RKO (cell line): ENCODE data around the gene DUS3L.
"Not testable (repeated sequence)": the region's sequence is repeated elsewhere in the genome, so short reads cannot be mapped to it uniquely, and the experiment has no call there.

ENCODE experiments used
- DNase-seq: peaks from one replicate; pipeline ENCODE4 v3.0.0-alpha.2; 2016; ENCODE audit warnings: low spot score

The DUS3L gene

DNA sequence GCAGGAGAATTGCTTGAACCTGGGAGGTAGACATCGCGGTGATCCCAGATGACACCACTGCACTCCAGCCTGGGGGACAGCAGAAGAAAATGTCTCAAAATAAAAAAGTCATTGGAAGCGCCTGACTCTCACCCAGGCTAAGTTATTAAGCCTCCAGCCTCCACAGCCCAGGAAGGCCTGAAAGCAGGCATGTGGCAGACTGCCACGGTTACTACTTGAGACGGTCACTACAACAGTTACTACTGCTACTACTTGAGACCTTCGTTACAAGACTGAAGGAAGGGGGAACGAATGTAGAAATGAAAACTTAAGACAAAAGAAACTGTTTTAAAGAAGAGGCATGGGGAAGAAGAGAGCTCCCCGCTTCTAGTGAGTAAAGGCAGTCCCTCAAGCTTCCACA is 16.0 kb downstream of the DUS3L start:
- no peak for DNase-seq

DNA sequence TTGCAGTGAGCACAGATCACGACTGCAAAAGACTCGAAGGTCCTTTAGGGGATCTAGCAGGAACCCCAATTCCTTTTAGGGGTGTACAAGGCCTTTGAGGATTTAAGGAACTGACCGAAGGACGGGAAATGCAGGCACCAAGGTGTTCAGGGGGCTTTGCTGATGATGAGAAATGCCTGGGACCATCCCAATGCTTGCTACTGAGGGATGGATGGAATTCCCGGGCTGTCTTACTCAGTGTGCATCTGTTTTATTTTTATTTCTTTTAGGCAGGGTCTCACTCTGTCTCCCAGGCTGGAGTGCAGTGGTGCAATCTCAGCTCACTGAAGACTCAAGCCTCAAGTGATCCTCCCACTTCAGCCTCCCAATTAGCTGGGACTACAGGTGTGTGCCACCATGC is 17.7 kb downstream of the DUS3L start:
- DNase-seq = no peak

DNA sequence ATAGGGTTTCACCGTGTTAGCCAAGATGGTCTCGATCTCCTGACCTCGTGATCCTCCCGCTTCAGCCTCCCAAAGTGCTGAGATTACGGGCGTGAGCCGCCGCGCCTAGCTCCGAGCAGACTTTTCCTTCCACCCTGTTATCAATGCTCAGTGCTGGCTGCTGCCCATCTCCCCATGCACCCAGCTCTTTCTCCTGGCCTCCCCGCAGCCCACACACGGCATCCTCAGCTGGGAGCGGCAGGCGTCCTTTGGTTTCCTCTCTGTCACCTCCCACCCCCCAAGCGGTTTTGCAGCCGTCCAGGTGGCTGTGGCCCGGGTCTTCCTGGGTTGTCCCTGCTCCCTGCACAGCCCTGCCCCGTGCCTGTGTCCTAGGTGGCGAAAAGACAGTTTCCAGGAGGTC is 18.5 kb downstream of the DUS3L start:
- DNase-seq = no peak

DNA sequence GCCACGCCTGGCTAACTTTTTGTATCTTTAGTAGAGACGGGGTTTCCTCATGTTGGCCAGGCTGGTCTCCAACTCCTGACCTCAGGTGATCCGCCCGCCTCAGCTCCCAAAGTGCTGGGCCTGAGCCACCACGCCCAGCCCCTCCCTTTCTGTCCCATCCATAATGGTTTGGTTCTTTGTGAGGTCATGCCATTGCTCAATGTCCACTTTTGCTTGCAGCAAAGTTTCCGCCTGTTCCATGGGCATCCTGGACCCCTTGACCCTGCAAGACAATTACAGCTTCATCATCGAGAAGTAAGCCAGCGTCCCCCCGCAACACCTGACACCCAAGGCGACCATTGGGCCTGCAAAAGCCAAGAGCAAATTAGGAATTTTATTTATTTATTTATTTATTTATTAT is 23.0 kb downstream of the DUS3L start:
- DNase-seq = no peak

DNA sequence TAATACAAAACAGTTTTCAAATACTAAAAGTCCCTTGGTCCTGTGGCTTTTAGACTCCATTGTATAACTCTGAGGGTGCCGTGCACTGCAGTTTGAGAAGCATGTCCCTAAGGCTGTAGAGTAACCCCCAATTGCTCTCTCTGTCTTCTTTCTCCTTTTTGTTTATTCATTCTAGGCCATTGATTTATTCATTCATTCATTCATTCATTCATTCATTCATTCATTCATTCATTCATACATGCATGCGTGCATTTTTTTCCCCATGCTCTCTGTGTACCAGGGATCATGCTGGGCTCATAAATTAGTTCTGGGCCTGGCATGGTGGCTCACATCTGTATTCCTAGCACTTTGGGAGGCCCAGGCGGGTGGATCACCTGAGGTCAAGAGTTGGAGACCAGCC is 25.7 kb downstream of the DUS3L start:
- DNase-seq = no peak

DNA sequence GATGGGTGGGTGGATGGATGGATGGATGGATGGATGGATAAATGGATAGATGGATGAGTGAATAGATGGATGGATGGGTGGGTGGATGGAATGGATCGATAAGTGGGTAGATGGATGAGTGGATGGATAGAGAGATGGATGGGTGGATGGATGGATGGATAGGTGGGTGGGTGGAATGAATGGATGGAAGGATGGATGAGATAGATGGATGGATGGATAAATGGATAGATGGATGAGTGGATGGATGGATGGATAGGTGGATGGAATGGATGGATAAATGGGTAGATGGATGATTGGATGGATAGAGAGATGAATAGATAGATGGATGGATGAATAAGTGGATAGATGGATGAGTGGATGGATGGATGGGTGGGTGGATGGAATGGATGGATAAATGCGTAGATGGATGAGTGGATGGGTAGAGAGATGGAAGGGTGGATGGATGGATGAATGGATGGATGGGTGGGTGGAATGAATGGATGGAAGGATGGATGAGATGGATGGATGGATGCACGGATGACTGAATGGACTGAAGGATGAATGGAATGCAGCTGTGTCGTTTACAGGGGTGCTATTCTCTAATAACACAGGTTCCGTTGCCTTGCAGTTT is 28.2 kb downstream of the DUS3L start:
- DNase-seq = no peak

DNA sequence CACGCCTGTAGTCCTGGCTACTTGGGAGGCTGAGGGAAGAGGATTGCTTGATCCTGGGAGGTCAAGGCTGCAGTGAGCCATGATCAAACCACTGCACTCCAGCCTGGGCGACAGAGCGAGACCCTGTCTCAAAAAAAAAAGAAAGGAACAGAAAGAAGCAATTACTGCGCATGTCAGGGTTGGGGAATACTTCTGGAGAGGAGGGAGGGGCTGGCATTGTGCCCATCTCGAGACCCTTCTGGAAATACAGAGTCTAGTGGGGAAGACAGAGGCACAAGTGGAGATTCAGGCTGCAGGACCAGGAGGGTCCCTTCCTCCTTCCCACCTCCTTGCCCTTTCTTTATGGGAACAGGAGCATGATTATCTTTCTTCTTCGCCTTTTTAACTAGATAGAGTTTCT is 37.2 kb downstream of the DUS3L start:
- DNase-seq = no peak

DNA sequence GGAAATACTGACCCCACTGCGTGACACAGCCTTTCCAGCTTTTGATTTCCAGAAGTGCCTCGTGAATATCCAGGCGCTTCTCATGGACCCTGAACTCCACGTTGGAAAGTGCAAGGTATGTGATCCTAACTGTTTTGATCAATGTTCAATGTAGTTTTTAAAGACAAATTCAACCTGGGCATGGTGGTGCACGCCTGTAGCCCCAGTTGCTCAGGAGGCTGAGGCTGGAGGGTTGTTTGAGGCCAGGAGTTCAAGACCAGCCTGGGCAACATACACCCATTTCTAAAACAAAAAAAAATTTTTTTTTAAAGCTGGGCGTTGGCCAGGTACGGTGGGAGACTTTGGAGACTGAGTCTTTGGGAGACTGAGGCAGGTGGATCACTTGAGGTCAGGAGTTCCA is 39.3 kb downstream of the DUS3L start:
- DNase-seq = no peak

DNA sequence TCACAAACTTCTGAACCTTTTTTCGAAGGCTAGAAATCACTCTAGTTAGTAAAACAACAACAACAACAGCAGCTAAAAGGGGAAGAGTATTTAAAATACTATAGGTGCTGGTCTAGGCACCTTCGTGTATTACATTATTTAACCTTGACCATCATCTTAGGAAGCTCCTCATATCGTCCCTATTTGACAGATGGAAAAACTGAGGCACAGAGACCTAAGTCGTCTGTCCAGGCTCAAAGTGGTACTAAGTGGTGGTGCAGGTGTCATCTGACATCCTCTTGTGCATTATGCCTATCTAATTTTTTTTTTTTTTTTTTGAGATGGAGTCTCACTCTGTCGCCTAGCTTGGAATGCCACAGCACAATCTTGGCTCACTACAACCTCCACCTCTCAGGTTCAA is 41.5 kb downstream of the DUS3L start:
- no peak for DNase-seq

DNA sequence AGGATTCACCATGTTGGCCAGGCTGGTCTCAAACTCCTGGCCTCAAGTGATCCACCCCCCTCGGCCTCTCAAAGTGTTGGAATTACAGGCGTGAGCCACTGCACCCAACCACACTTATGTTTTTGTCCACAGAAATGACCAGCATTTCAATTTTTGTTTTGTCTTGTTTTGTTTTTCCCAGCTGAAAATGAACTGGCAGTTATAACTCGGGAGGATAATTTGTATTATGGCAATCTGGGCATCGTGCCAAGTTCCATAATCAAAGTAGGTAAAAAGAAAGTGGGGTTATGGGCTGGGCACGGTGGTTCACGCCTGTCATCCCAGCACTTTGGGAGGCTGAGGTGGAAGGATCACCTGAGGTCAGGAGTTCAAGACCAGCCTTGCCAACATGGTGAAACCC is 42.0 kb downstream of the DUS3L start:
- not testable (repeated sequence) for DNase-seq

DNA sequence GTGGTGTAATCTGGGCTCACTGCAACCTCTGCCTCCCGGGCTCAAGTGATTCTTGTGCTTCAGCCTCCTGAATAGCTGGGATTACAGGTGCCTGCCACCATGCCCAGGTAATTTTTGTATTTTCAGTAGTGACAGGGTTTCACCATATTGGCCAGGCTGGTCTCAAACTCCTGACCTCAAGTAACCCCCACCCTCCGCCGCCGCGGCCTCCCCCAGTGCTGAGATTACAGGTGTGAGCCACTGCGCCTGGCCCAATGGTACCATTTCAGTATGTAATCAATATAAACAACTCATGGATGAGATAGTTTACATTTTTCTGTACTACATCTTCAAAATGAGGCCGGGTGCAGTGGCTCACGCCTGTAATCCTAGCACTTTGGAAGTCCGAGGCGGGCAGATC is 46.0 kb downstream of the DUS3L start:
- not testable (repeated sequence) for DNase-seq

DNA sequence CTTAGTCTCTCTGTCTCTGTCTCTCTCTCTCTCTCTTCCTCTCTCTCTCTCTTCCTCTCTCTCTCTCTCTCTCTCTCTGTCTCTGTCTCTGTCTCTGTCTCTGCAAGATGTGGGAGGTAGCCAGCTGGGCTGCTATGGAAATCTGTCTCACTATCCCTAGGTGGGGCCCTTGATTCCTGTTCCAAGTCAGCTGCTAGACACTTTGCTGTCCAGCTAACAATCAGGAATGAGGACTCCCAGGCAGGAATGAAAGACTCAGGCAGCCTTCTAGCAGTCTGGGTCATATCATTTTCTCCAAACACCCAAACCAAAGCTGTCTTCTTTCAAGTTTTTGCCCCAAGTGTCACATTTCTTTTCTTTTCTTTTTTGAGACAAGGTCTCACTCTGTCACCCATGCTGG is 47.3 kb downstream of the DUS3L start:
- DNase-seq = no peak

DNA sequence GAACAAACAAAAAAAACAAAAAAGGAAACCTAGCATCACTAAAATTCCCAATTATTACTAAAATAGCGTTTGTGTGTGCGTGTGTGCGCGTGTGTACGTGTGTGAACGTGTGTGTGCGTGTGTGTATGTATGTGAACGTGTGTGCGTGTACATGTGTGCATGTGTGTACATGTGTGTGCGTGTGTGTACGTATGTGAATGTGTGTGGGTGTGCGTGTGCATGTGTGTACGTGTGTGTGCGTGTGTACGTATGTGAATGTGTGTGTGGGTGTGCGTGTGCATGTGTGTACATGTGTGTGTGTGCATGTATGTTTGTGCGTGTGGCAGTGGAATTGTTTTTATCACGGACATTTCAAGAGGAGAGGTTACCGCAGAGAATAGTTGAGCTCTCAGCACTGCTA is 48.9 kb downstream of the DUS3L start:
- no peak for DNase-seq

DNA sequence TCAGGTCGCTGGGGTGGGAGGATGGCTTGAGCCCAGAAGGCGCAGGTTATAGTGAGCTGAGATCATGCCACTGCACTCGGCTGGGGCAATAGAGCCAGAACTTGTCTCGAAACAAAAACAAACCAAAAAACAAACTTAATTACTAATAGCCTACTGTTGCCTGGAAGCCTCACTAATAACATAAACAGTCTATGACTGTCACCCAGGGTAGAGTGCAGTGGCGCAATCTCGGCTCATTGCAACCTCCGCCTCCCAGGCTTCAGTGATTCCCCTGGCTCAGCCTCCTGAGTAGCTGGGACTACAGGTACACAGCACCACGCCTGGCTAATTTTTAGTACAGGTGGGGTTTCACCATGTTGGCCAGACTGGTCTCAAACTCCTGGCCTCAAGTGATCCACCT is 52.5 kb downstream of the DUS3L start:
- no peak for DNase-seq
